Activated CD8-positive, alpha-beta memory T cell treated with anti-CD3 and anti-CD28 coated beads for 48 hours (primary cell): Measurements from ENCODE around the gene CASP12.

Source experiments
- DNase-seq, 3 experiments: peaks; one replicate each; pipeline ENCODE4 v3.0.0-alpha.2; 2020; ENCODE audit warnings: low read depth in 2 of 3, low spot score in 2 of 3

Gene CASP12

DNA sequence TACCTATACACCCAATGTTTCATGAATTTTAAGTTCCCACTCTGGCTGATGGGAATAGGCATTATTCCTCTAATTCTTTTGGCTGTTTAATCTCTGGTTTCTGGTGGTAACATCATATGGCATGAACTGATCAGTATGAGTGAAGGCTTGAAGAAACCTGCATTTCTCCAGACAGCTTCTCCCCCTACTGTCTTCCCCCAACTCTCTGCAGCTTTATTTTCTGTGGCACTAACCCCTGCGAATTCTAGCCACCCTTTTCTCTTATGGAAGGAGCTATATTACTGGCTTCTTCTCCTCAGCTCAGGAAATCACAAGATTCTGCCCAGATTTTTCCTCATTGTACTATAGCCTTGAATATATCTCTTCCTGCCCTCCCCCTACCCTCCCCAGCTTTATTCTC is 57.1 kb downstream of the CASP12 start:
- DNase-seq, result no peak

DNA sequence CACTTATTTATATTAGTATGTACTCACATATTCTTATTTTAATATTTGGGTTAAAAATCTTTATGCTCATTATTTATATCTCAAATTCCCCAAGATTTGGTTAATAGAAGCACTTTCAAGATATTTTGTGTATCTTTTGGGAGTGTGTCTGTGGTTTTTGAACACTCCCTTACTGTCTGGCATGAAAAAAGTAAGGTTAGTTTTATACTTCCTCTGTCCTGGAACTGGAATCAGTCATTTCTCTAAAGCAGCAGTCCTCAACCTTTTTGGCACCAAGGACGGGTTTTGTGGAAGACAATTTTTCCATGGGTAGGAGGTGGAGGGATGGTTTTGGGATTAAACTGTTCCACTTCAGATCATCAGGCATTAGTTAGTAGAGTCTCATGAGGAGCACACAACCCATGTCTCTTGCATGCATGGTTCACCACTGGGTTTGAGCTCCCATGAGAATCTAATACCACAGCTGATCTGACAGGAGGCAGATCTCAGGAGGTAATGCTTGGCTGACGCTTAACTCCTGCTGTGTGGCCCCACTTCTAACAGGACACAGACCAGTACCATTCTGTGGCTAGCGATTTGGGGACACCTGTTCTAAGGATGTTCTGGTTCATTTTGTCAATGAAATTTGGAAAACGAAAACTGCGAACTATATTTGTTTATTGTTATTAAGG is 60.2 kb downstream of the CASP12 start:
- no peak for DNase-seq

DNA sequence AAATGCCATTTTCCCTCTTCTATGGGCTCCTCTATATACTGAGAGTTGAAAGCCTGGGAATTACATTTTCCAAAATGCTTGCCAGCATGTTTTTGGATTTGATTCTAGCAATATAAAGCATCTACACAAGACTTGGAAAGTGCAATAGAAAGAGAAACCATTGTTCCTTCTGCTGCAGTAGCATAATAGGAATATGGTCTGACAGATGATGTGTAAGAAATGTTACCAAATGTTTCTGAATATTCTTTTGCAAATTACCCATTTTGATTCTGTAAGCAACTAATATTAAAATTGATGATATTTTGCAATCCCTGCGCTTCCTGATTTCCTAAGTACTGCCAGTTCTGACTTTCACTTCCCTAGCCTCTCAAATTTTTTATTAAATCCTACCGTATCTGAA is 61.6 kb downstream of the CASP12 start:
- DNase-seq, result no peak
